ENCODE data around the gene PLXNA3.

PLXNA3 gene

DNA sequence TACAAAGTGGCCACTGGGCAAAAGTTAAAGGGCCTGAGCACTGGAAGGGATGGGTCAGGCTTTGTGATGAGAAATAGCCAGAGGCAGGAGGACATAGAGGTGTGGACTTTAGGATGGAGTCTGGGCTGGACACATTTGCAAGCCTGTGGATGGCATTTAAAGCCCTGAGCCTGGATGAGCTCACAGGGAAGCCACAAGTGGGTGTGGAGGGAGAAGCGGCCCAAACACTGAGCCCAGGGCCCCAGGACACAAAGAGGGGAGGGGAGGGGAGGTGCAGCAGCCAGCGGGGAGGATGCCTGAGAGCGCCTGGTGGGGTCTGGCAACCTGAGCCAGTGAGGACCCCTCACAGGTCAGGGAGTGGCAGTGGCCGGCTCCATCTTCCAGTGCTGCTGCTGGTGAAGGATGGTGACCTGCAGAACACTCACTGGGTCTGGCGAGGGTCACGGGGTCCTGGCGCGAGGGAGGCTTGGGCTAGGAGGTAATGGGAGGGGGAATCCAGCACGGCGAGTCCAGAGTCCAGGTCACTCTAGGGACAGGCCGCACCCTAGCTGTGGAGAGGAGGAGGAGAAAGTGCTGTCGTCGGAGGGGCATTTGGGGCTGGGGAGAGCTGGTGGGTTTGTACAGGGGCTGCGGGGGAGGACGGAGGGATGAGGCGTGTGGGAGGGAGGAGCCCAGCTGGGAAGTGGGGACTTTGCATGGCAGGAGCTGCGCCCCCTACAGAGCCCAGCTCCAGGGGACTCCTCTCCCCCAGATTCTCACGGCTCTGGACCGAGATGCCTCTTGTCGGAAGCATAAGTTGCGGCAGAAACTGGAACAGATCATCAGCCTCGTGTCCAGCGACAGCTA, 14.0 kb downstream of the PLXNA3 start:
- TF ChIP-seq POLR2AphosphoS5 (IDR thresholded peaks at IDR 0.05; ENCODE audit: low read depth, low read length) (no peak), TAF1 (IDR thresholded peaks at IDR 0.05; ENCODE audit: borderline replicate concordance, low read depth, low read length) (no peak)
- FAIRE-seq, result no peak

DNA sequence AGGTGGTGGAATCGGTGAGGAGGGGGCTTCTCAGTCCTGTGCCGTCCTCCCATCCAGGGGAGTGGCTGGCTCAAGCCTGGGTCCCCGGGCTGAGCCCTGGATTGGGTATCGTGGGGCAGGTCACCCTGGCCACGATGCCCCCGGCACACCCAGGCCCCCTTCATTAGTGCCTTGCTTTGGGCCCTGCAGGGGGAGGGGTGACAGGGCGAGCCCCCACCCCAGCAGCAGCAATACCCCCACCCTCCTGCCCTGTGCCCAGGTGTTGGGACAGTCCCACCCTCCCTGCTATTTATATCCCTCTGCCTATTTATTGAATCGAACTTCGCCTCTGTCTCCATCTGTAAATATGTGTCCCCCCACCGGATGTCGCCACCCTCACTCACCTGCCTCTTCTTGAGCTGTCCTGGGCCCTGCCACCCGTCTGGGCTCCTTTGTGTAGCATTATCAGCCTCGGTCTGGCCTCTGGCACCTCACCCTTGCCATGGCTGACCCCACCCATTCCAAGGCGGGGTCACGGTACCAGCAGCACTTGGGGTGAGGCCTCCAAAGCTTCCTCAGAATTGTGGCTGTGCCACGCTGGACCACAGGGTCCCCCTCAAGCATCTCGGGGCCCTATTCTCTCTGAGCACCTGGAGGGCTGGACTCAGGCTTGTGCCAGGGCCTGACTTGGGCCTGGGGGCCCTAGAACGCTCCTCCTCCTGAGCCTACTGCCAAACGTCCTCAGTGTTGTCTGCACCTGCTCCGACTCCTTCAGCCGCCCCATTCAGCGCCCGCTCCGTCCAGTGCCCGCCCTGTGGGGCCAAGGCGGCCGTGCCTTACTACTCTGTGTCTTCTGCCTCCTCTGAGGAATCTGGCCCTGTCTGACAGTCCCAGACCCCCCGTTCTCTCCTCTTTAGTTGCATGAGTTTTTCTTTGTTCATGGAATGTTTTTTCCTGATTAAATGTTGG, 14.9 kb downstream of the PLXNA3 start:
- TF ChIP-seq POLR2AphosphoS5 (IDR thresholded peaks at IDR 0.05; ENCODE audit: low read depth, low read length), result no peak
- no peak for TF ChIP-seq POLR2A (IDR thresholded peaks at IDR 0.05; ENCODE audit: low read depth, low read length)
- TF ChIP-seq TAF1 (IDR thresholded peaks at IDR 0.05; ENCODE audit: borderline replicate concordance, low read depth, low read length), result no peak
- DNase-seq (ENCODE audit: insufficient read length) (no peak), FAIRE-seq (no peak)

More for the DNA sequence above, 14.0 kb downstream of the PLXNA3 start:
- no peak for DNase-seq (ENCODE audit: insufficient read length)

DNA sequence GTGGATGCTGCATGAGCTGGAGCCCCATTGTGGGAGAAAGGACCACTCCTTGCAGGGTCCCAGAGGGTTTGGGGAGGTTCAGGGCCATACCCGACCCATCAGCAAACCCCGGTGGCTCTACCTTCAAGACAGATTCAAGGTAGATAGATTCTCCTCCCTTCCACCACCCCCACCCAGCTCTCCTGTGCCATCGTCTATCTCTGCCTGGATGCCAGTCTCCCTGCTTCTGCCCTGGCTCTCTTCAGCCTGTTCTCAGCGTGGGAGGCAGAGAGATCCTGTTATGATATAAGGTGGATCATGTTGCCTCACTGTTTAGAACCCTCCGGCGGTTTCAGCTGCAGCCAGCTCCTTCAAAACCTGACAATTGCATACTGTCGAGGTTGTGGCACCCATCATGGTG, 15.6 kb downstream of the PLXNA3 start:
- no peak for FAIRE-seq
- no peak for DNase-seq (ENCODE audit: insufficient read length)
- TF ChIP-seq TAF1 (IDR thresholded peaks at IDR 0.05; ENCODE audit: borderline replicate concordance, low read depth, low read length) (no peak), POLR2AphosphoS5 (IDR thresholded peaks at IDR 0.05; ENCODE audit: low read depth, low read length) (no peak), POLR2A (IDR thresholded peaks at IDR 0.05; ENCODE audit: low read depth, low read length) (no peak)

DNA sequence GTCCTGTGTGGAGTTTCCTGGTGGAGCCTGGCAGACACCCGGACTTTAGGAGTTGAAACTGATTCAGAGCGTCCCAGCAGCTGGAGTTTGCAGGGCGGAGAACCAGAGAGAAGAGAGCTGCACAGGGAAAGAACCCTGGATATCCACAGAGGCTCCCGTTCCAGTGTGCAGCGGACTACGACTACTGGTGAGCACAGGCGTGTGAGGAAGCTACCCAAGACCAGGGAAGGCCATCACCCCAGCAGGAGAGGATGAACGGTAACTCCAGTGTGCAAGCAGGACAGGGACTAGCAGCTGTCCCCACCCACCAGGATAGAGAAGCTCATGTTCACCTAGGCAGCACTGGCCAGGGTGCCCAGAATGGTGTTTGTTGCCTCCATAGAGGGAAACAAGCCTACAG, 18.7 kb downstream of the PLXNA3 start:
- DNase-seq (ENCODE audit: insufficient read length), result no peak
- FAIRE-seq, result no peak
- TF ChIP-seq POLR2A (IDR thresholded peaks at IDR 0.05; ENCODE audit: low read depth, low read length) (no peak), POLR2AphosphoS5 (IDR thresholded peaks at IDR 0.05; ENCODE audit: low read depth, low read length) (no peak), TAF1 (IDR thresholded peaks at IDR 0.05; ENCODE audit: borderline replicate concordance, low read depth, low read length) (no peak)

DNA sequence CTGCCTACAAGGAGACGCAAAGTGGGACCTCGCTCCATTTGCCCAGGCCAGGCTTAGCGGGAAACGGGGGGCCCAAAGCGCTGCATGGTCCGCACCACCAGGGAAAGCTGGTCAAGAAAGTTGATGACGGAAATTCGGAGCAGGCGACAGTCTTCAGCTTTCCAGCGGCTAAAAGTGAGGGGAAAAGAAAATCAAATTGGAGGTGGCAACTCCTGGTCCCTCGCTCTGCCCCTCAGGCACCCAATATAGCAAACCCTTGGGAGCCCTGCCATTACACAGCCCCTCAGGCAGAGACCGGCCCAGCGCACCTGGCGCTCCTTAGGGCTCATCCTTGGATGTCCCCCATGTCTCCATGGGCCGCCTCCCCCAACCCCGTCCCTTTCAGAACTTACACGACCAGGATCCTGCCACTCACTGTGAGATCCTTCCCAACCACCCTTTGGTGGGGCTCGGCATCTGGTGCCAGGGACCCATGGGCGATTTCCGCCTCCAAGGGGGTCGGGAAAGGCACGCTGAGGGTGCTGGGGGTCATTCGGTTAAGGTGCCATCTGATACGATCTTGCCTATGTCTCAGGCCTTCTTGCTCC, 19.9 kb downstream of the PLXNA3 start:
- no peak for TF ChIP-seq POLR2AphosphoS5 (IDR thresholded peaks at IDR 0.05; ENCODE audit: low read depth, low read length)
- TF ChIP-seq POLR2A (IDR thresholded peaks at IDR 0.05; ENCODE audit: low read depth, low read length), result no peak
- TF ChIP-seq TAF1 (IDR thresholded peaks at IDR 0.05; ENCODE audit: borderline replicate concordance, low read depth, low read length), result no peak
- DNase-seq (ENCODE audit: insufficient read length) (no peak), FAIRE-seq (peak; percentile 67)

DNA sequence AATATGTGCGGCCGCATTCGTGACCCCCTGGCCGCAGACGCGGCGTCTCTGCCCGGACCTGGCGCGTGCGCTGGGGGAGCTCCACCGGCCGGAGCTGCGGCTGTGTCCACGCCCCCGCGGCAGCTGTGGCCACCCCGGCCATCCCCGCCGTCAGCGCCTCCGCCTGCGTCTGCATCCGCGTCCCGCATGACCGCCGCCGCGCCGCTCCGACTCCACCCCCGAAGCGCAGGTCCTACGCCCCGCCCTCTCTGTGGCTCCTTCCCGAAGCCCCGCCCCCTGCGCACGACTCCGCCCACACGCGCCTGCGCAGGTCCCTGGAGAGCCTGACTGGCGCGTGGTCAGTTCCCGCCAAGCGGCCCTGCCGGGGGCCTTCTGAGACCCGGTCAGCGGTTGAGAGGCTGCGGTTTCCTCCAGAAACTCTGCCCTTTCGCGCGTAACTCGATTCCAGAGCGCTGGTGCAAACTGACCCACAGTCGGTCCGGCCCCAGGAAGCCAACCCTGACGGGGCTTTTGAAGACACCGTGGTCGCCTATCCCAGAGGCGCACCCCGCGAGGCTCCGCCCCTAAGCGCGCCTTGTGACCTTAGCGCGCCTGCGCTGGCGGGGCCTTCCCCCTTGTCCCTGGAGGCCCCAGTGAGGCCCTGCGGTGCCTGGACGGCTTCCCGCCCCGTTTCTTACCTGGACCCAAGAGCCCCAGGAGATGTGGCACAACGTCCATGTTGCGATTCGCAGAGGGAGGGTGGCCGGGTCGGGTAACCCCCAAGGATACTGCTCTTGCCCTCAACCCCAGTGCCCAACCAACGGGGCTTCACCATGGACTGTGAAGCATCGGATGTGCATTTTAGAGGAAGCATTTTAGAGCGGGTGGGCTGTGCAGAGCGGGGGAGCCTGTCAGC, 20.9 kb downstream of the PLXNA3 start, which contains the start of gene LAGE3:
Gene LAGE3 (minus strand): TSS at position 554 of the 895 bp plus-strand sequence. CDS start 366 bp downstream, at position 188.
- peak; percentile 92 for DNase-seq (ENCODE audit: insufficient read length)
- FAIRE-seq, result peak; percentile 93
- TF ChIP-seq POLR2AphosphoS5 (IDR thresholded peaks at IDR 0.05; ENCODE audit: low read depth, low read length) (no peak), POLR2A (IDR thresholded peaks at IDR 0.05; ENCODE audit: low read depth, low read length) (peak; percentile 63; the same call in 1 of the 2 replicates)

DNA sequence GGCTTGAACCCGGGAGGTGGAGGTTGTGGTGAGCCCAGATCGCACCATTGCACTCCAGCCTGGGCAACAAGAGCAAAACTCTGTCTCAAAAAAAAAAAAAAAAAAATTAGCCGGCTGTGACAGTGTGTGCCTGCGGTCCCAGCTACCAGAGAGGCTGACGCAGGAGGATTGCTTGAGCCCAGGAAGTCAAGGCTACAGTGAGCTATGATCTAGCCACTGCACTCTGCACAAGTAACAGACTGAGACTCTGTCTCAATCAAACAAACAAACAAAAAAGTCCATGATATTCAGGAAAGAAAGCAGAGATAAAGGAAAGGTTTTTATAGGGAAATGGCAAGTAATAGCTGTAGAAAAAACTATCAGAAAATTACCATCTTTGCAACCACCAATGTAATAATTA, 23.1 kb downstream of the PLXNA3 start:
- FAIRE-seq (no peak), DNase-seq (ENCODE audit: insufficient read length) (no peak)
- TF ChIP-seq POLR2AphosphoS5 (IDR thresholded peaks at IDR 0.05; ENCODE audit: low read depth, low read length), result no peak
- TF ChIP-seq POLR2A (IDR thresholded peaks at IDR 0.05; ENCODE audit: low read depth, low read length), result no peak
- TF ChIP-seq TAF1 (IDR thresholded peaks at IDR 0.05; ENCODE audit: borderline replicate concordance, low read depth, low read length), result no peak

DNA sequence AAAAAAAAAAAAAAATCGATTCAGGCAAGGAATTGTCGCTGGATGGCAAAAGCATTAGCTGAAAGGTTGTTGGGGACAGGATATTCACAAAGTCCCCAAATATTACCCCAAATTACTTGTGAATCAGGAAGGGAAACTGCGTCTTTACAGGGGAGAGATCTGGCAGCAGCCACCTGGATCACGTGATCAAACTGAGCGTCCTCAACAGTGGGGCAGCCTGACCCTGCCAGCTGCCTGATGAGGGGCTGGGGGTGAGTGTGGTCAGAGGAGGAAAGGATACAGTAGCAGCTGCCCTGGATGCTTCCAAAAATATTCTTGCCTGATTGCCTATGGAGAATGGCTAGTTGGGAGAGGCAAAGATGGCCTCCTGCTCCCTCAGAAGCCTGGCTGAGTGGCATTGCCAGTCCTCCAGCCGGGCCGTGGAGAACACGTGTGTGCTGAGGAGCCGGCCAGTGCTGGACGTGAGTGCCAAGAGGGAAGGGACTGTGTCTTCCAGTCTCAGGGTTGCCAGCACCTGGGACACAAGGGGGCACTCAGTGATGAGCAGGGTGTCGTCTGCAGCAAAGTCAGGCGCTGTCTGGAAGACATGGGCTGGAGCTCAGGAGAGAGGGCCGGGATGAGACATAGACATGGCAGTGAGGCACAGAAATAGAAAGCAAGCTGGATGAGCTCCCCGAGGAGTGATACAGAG, 24.0 kb downstream of the PLXNA3 start:
- FAIRE-seq (no peak), DNase-seq (ENCODE audit: insufficient read length) (no peak)
- TF ChIP-seq TAF1 (IDR thresholded peaks at IDR 0.05; ENCODE audit: borderline replicate concordance, low read depth, low read length), result no peak
- no peak for TF ChIP-seq POLR2A (IDR thresholded peaks at IDR 0.05; ENCODE audit: low read depth, low read length)
- no peak for TF ChIP-seq POLR2AphosphoS5 (IDR thresholded peaks at IDR 0.05; ENCODE audit: low read depth, low read length)

DNA sequence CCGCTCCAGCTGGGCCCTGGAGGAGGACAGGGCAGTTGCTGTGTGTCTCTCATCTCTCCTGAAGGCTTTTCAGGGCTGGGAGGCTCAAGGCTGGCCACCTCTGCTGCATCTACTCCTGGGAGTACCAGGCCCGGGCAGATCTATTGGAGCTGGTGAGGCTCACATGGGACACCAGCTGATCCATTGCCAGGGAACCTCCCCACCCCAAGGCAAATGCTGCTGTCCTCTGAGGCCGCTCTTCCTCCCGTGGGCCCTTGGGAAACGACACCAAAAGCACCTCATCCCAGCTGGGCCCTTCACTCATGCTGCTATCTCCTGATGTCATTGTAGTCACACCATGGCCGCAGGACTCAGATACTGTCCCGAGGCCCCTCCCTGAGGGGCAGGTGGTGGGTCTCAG, 24.7 kb downstream of the PLXNA3 start:
- no peak for DNase-seq (ENCODE audit: insufficient read length)
- TF ChIP-seq POLR2A (IDR thresholded peaks at IDR 0.05; ENCODE audit: low read depth, low read length) (0 out of 2 replicates have a peak, but pooled peaks have one; percentile 1), POLR2AphosphoS5 (IDR thresholded peaks at IDR 0.05; ENCODE audit: low read depth, low read length) (no peak), TAF1 (IDR thresholded peaks at IDR 0.05; ENCODE audit: borderline replicate concordance, low read depth, low read length) (no peak)
- FAIRE-seq, result no peak

DNA sequence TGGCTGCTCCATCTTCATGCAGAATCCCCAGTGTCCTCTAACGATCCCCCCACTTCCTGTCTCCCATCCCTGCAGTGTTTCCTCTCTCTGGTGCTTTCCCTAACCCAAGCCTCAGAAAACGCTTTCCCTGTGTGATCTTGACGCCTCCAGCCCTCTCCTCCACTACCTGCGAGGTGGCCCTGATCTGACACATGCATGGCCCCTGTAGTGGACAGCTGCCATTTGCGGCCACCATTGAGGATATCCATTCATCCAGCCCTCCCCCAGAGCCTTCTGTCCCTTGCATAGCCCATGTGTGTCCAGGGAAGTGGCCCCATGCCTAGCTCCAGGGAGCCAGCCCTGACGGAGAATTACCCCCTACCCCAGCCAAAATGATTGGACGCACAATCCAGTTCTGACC, 25.2 kb downstream of the PLXNA3 start:
- TF ChIP-seq POLR2AphosphoS5 (IDR thresholded peaks at IDR 0.05; ENCODE audit: low read depth, low read length) (no peak), POLR2A (IDR thresholded peaks at IDR 0.05; ENCODE audit: low read depth, low read length) (no peak)
- FAIRE-seq (no peak), DNase-seq (ENCODE audit: insufficient read length) (no peak)

Data from GM12892 (cell line).